ENCODE results near the gene FSTL5.

DNA sequence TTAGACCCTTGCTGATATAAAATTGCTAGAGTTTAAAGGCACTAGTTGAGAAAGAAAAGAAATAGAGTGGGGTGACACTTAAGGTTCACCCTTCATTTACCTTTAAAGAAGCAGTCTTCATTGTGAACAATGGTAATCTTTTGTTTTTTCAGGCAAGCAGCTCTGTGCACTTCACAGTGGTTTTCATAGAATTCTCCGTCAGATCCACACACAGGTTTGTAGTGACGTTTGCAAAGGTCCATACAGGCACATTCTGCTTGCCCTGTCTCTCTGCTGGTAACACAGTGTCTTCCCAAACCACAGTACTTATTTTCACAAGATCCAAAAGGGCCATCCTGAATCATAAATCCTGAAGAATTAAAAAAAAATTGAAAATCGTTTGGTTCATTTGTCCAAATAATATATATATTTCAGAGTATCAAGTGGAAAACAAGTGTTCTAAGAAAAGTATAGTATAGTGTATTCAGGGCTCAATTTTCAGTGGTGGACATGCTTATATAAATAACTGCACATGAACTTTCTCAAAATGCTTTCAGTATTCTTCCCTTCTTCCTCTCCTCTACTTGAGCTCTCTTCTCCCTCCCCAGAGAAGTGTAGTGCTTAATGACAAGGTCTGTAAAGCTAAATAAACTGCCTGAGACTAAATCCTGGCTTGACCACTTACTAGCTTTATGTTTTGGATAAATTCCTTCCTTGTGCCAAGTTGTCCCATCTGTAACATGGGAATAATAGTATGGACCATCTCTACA lies 243.3 kb downstream of the FSTL5 start:
- TF ChIP-seq POLR2A (IDR thresholded peaks at IDR 0.05): no peak
- TF ChIP-seq, protein P1, sequence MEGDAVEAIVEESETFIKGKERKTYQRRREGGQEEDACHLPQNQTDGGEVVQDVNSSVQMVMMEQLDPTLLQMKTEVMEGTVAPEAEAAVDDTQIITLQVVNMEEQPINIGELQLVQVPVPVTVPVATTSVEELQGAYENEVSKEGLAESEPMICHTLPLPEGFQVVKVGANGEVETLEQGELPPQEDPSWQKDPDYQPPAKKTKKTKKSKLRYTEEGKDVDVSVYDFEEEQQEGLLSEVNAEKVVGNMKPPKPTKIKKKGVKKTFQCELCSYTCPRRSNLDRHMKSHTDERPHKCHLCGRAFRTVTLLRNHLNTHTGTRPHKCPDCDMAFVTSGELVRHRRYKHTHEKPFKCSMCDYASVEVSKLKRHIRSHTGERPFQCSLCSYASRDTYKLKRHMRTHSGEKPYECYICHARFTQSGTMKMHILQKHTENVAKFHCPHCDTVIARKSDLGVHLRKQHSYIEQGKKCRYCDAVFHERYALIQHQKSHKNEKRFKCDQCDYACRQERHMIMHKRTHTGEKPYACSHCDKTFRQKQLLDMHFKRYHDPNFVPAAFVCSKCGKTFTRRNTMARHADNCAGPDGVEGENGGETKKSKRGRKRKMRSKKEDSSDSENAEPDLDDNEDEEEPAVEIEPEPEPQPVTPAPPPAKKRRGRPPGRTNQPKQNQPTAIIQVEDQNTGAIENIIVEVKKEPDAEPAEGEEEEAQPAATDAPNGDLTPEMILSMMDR (IDR thresholded peaks at IDR 0.05 in 4 of 5, conservative IDR thresholded peaks at IDR 0.05 in 1 of 5): no peak
